GM23248 (cell line): ENCODE results near the gene EPHB6. TPM values are rescaled to one million over a fixed set of nuclear protein-coding genes. Genes with fewer than 3 reads are reported as not detected.
A peak's percentile ranks its signal among the peaks of the same experiment; 100 is the strongest.

ENCODE experiments used
- DNase-seq: peaks from one replicate; pipeline ENCODE4 v3.0.0-alpha.2; 2015
- H2AFZ ChIP-seq: fragments of 200-600 bp; sonication (generic); 2 replicates; pipeline ENCODE4 v1.6.1; 2016; ENCODE audit warnings: antibody characterized with exemption
- H3F3A ChIP-seq: fragments of 200-600 bp; sonication (generic); 2 replicates; pipeline ENCODE4 v1.6.1; 2016; ENCODE audit warnings: mild to moderate bottlenecking, antibody characterized with exemption, mixed run types; ENCODE audit not compliant: insufficient read depth
- H3K27ac ChIP-seq: fragments of 200-600 bp; sonication (generic); 2 replicates; pipeline ENCODE4 v1.5.1; 2016; ENCODE audit warnings: mild to moderate bottlenecking
- H3K27me3 ChIP-seq: fragments of 200-600 bp; sonication (generic); replicated peaks from 2 replicates; pipeline ENCODE4 v1.6.1; 2016; ENCODE audit warnings: mild to moderate bottlenecking; ENCODE audit not compliant: insufficient read depth
- H3K36me3 ChIP-seq: fragments of 200-600 bp; sonication (generic); 2 replicates; pipeline ENCODE4 v1.6.1; 2016; ENCODE audit warnings: low read depth, mild to moderate bottlenecking
- H3K4me1 ChIP-seq: fragments of 200-600 bp; sonication (generic); 2 replicates; pipeline ENCODE4 v1.6.1; 2016; ENCODE audit warnings: mild to moderate bottlenecking; ENCODE audit not compliant: insufficient read depth
- H3K4me2 ChIP-seq: fragments of 200-600 bp; sonication (generic); one replicate; pipeline ENCODE4 v1.6.1; 2016; ENCODE audit warnings: mild to moderate bottlenecking; ENCODE audit not compliant: unreplicated experiment
- H3K4me3 ChIP-seq: fragments of 200-600 bp; sonication (generic); 2 replicates; pipeline ENCODE4 v1.5.1; 2016; ENCODE audit warnings: mild to moderate bottlenecking
- H3K79me2 ChIP-seq: fragments of 200-600 bp; sonication (generic); 2 replicates; pipeline ENCODE4 v1.6.1; 2016; ENCODE audit warnings: mild to moderate bottlenecking; ENCODE audit not compliant: insufficient read depth
- H3K9ac ChIP-seq: fragments of 200-600 bp; sonication (generic); 2 replicates; pipeline ENCODE4 v1.6.1; 2016; ENCODE audit warnings: mild to moderate bottlenecking
- H3K9me2 ChIP-seq: fragments of 200-600 bp; sonication (generic); 2 replicates; pipeline ENCODE4 v1.6.1; 2016; ENCODE audit warnings: mixed run types, mild to moderate bottlenecking, moderate library complexity; ENCODE audit not compliant: insufficient read depth
- H3K9me3 ChIP-seq: fragments of 200-600 bp; sonication (generic); one replicate; pipeline ENCODE4 v1.6.1; 2017; ENCODE audit warnings: low read depth
- H4K20me1 ChIP-seq: fragments of 200-600 bp; sonication (generic); 2 replicates; pipeline ENCODE4 v1.6.0; 2016; ENCODE audit not compliant: insufficient read depth
- EZH2 ChIP-seq: fragments of 200-600 bp; sonication (generic); IDR thresholded peaks from 2 replicates; pipeline ENCODE4 v1.6.1; 2018; ENCODE audit warnings: antibody characterized with exemption, mild to moderate bottlenecking; ENCODE audit not compliant: insufficient read depth, poor library complexity, severe bottlenecking
- EZH2phosphoT487 ChIP-seq: fragments of 200-600 bp; sonication (generic); IDR thresholded peaks from 2 replicates; pipeline ENCODE4 v1.6.1; 2018; ENCODE audit warnings: antibody characterized with exemption, moderate library complexity, mild to moderate bottlenecking, low read depth; ENCODE audit not compliant: insufficient read depth
- WGBS, 2 experiments: methylation state at CpG; one replicate each; pipeline ENCODE4 v1.1.6; 2015 to 2017; ENCODE audit warnings: low lambda C conversion rate in 2 of 2, low coverage in 1 of 2; ENCODE audit errors: missing lambda C conversion rate in 2 of 2; 5-methylcytosine and 5-hydroxymethylcytosine counted together
- in situ Hi-C: fragments of 300-500 bp; cut with MboI; formaldehyde crosslinking; loops from 2 replicates; pipeline ENCODE4 v1.15.0; 2020
- polyA plus RNA-seq: library from polyadenylated mRNA; unstranded; fragments of >200 nt; fragmentation: Nextera tagmentation; extraction: Ambion mirVana; gene quantifications from 2 replicates; pipeline ENCODE4 v1.2.1, GENCODE V29; 2016
- total RNA-seq: library from RNA; depleted of rRNA; stranded (reverse); fragments of >200 nt; shearing (Covaris generic); gene quantifications from 2 replicates; pipeline ENCODE4 v1.2.3, GENCODE V29; 2014

Gene EPHB6
- total and polyA plus RNA-seq, 2 experiments from 2014 or later, result 0.11 to 1.2 TPM

DNA sequence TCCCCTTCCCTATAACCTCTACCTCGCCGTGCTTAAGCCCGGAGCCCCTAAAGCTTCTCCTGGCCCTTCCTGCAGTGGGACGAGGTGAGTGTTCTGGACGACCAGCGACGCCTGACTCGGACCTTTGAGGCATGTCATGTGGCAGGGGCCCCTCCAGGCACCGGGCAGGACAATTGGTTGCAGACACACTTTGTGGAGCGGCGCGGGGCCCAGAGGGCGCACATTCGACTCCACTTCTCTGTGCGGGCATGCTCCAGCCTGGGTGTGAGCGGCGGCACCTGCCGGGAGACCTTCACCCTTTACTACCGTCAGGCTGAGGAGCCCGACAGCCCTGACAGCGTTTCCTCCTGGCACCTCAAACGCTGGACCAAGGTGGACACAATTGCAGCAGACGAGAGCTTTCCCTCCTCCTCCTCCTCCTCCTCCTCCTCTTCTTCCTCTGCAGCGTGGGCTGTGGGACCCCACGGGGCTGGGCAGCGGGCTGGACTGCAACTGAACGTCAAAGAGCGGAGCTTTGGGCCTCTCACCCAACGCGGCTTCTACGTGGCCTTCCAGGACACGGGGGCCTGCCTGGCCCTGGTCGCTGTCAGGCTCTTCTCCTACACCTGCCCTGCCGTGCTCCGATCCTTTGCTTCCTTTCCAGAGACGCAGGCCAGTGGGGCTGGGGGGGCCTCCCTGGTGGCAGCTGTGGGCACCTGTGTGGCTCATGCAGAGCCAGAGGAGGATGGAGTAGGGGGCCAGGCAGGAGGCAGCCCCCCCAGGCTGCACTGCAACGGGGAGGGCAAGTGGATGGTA is 9.2 kb downstream of the EPHB6 start:
- no peak overlapping the region for H2AFZ ChIP-seq
- H3K9me3 ChIP-seq, result no peaks in the 10 kb centered on the region
- no peak overlapping the region for H3K27ac ChIP-seq
- H3K4me3 ChIP-seq, result no peak overlapping the region
- H3K79me2 ChIP-seq, result no peaks in the 10 kb centered on the region
- no peaks in the 10 kb centered on the region for H3K4me1 ChIP-seq
- 74 to 79% methylated on average over 29 to 37 of the region's 37 CpGs for WGBS, 2 experiments
- H3K9me2 ChIP-seq, result no peaks in the 10 kb centered on the region
- in situ Hi-C loops, result no loop called here
- H3F3A ChIP-seq, result 0 out of 2 replicates have a peak, but pooled peaks cover 5% of the 10 kb centered on the region
- no peaks in the 10 kb centered on the region for H4K20me1 ChIP-seq
- no peak overlapping the region for H3K9ac ChIP-seq
- no peak for TF ChIP-seq EZH2phosphoT487
- no peak for TF ChIP-seq EZH2
- no peak for DNase-seq
- no peak overlapping the region for H3K4me2 ChIP-seq
- no peaks in the 10 kb centered on the region for H3K36me3 ChIP-seq
- H3K27me3 ChIP-seq, result peaks cover 6% of the 10 kb centered on the region

- Histone ChIP-seq H3K4me3 (no peak overlapping the region), H3K36me3 (no peaks in the 10 kb centered on the region), H3K4me2 (no peak overlapping the region), H4K20me1 (no peaks in the 10 kb centered on the region), H3K27me3 (peaks cover 6% of the 10 kb centered on the region; the same call in 1 of the 2 replicates), H3K9ac (no peak overlapping the region), H3K27ac (no peak overlapping the region), H3K4me1 (no peaks in the 10 kb centered on the region), H3K9me2 (no peaks in the 10 kb centered on the region), H2AFZ (no peak overlapping the region), H3K79me2 (no peaks in the 10 kb centered on the region), H3K9me3 (no peaks in the 10 kb centered on the region), H3F3A (no peaks in the 10 kb centered on the region)
- 52 to 53% methylated on average over 13 to 14 of the region's 14 CpGs for WGBS, 2 experiments
- TF ChIP-seq EZH2 (no peak), EZH2phosphoT487 (no peak)
- DNase-seq, result no peak
- in situ Hi-C loops, result no loop called here
Observed at GRCh38 chr7:142864980-142865747, 10.3 kb downstream of the EPHB6 start.

GRCh38 chr7:142865766-142866165 is 10.9 kb downstream of the EPHB6 start:
- no peak overlapping the region for H3K4me2 ChIP-seq
- H3K9me2 ChIP-seq, result no peaks in the 10 kb centered on the region
- in situ Hi-C loops, result no loop called here
- H3K9ac ChIP-seq, result no peak overlapping the region
- H3K36me3 ChIP-seq, result no peaks in the 10 kb centered on the region
- TF ChIP-seq EZH2, result no peak
- no peak for TF ChIP-seq EZH2phosphoT487
- no peak for DNase-seq
- H2AFZ ChIP-seq, result no peak overlapping the region
- no peaks in the 10 kb centered on the region for H3K4me1 ChIP-seq
- H3K79me2 ChIP-seq, result no peaks in the 10 kb centered on the region
- H3K9me3 ChIP-seq, result no peaks in the 10 kb centered on the region
- peaks cover 6% of the 10 kb centered on the region; the same call in 1 of the 2 replicates for H3K27me3 ChIP-seq
- no peaks in the 10 kb centered on the region for H3F3A ChIP-seq
- H3K27ac ChIP-seq, result no peak overlapping the region
- 51 to 58% methylated on average over 10 to 13 of the region's 13 CpGs for WGBS, 2 experiments
- no peaks in the 10 kb centered on the region for H4K20me1 ChIP-seq
- H3K4me3 ChIP-seq, result no peak overlapping the region

DNA sequence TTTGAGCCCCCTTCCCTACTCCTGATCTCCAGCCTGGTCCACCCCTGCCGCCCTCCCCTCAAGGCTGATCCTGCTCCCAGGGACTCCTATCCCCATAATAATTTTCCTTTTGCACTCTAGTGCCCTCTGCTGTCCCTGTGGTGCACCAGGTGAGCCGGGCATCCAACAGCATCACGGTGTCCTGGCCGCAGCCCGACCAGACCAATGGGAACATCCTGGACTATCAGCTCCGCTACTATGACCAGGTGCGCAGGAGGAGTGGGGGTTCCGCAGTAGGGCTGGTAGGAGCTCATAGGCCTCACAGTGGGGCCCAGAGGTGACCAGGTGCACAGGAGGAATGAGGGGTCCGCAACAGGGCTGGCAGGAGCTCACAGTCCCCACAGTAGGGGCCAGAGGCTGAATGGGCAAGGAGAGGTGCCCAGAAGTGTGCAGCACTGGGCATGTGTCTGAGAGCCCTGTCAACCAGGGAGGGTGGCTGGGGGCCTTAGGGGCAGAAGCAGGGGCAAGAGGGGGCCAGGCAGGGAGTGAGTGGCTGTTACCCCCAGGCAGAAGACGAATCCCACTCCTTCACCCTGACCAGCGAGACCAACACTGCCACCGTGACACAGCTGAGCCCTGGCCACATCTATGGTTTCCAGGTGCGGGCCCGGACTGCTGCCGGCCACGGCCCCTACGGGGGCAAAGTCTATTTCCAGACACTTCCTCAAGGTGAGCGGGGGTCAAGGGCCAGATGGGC is 11.7 kb downstream of the EPHB6 start:
- Histone ChIP-seq H3K9me3 (no peaks in the 10 kb centered on the region), H3K4me2 (no peak overlapping the region), H2AFZ (no peak overlapping the region), H3K4me1 (no peaks in the 10 kb centered on the region), H3K79me2 (no peaks in the 10 kb centered on the region), H3K27ac (no peak overlapping the region), H3K36me3 (no peaks in the 10 kb centered on the region), H3K4me3 (no peak overlapping the region), H3K9ac (no peak overlapping the region), H3K27me3 (peaks cover 6% of the 10 kb centered on the region; the same call in 1 of the 2 replicates), H4K20me1 (no peaks in the 10 kb centered on the region), H3F3A (no peaks in the 10 kb centered on the region), H3K9me2 (no peaks in the 10 kb centered on the region)
- TF ChIP-seq EZH2phosphoT487 (no peak), EZH2 (no peak)
- 56 to 64% methylated on average over 18 of the region's 18 CpGs for WGBS, 2 experiments
- DNase-seq, result peak; percentile 35
- in situ Hi-C loops, result no loop called here
